HepG2 (cell line): Measurements from ENCODE around the gene RALBP1. TPM values are rescaled to one million over a fixed set of nuclear protein-coding genes. Genes with fewer than 3 reads are reported as not detected.

Experiments used
- ATAC-seq: fragments of 200-7000 bp; cut with Tn5 transposase; 3 replicates; pipeline ENCODE4 v1.9.1; 2020; ENCODE audit warnings: mild to moderate bottlenecking, moderate library complexity
- BruUV-seq: library from RNA; stranded (reverse); fragments of 400-500 nt; replicated peaks from 2 replicates; lab custom pipeline; 2021; lab: Mats Ljungman, UMichigan
- CTCF ChIA-PET: fragments of 300-600 bp; formaldehyde crosslinking; extraction: SDS; loops from one replicate; lab custom pipeline; 2021; ENCODE audit warnings: low total read pairs, inconsistent platforms, low intra/inter-chr PET ratio; lab: Yijun Ruan, JAX
- POLR2A ChIA-PET: fragments of 350-600 bp; sonication (Branson Sonifier 250); formaldehyde crosslinking; loops from one replicate; lab custom pipeline; 2020; ENCODE audit warnings: antibody characterized with exemption, inconsistent platforms; lab: Yijun Ruan, JAX
- DNase-seq: peaks from one replicate; pipeline ENCODE4 v3.0.0-alpha.2; 2015; ENCODE audit warnings: low spot score
- FAIRE-seq: peaks from 3 replicates; lab custom pipeline; 2011; peaks lifted over from hg19 to GRCh38; lab: Jason Lieb, UNC
- H2AFZ ChIP-seq: one replicate; pipeline ENCODE4 v1.6.1; 2011; ENCODE audit warnings: low read length, inconsistent platforms
- H3K27ac ChIP-seq: fragments of 300-600 bp; 3 replicates; pipeline ENCODE4 v1.8.0; 2011; ENCODE audit warnings: mixed run types, mild to moderate bottlenecking, mixed read lengths, low read length, inconsistent platforms; ENCODE audit not compliant: insufficient read depth; ENCODE audit errors: extremely low read length
- H3K27me3 ChIP-seq, 2 experiments: fragments of 200-600 bp in 1 of 2; 2 replicates in 1 of 2; 3 replicates in 1 of 2; pipeline versions ENCODE4 v1.6.0 to v1.8.0; 2011; ENCODE audit warnings: low read length in 2 of 2, mild to moderate bottlenecking in 2 of 2, moderate library complexity in 2 of 2, inconsistent platforms in 1 of 2; ENCODE audit not compliant: insufficient read depth in 2 of 2, control insufficient read depth in 1 of 2
- H3K36me3 ChIP-seq, 2 experiments: fragments of 200-600 bp in 1 of 2; replicated peaks in 1 of 2; 2 replicates in 1 of 2; 3 replicates in 1 of 2; pipeline versions ENCODE4 v1.5.1 to v1.8.0; 2011; ENCODE audit warnings: low read length in 2 of 2, inconsistent platforms in 1 of 2; ENCODE audit not compliant: insufficient read depth in 2 of 2, control insufficient read depth in 1 of 2
- H3K4me1 ChIP-seq: 2 replicates; pipeline ENCODE4 v1.5.1; 2012; ENCODE audit warnings: low read length, inconsistent platforms; ENCODE audit not compliant: insufficient read depth
- H3K4me2 ChIP-seq: 2 replicates; pipeline ENCODE4 v1.6.0; 2011; ENCODE audit warnings: low read depth, low read length, inconsistent platforms
- H3K4me3 ChIP-seq, 3 experiments: fragments of 200-600 bp in 1 of 3; sonication (generic), shearing (Covaris generic) in 1 of 3; replicated peaks in 1 of 3; 2 replicates each; pipeline ENCODE4 v1.5.1; 2011 to 2016; ENCODE audit warnings: low read length in 3 of 3, inconsistent platforms in 2 of 3, low read depth in 2 of 3, mild to moderate bottlenecking in 2 of 3, control low read depth in 1 of 3, mixed read lengths in 1 of 3; ENCODE audit not compliant: insufficient read depth in 1 of 3
- H3K79me2 ChIP-seq: one replicate; pipeline ENCODE4 v1.6.1; 2011; ENCODE audit warnings: low read length, inconsistent platforms; ENCODE audit not compliant: insufficient read depth
- H3K9ac ChIP-seq: 2 replicates; pipeline ENCODE4 v1.6.0; 2011; ENCODE audit warnings: mild to moderate bottlenecking, low read depth, low read length, inconsistent platforms; ENCODE audit not compliant: insufficient read depth
- H3K9me3 ChIP-seq: 2 replicates; pipeline ENCODE4 v1.5.1; 2012; ENCODE audit warnings: mild to moderate bottlenecking, low read length
- H4K20me1 ChIP-seq: 2 replicates; pipeline ENCODE4 v1.6.0; 2011; ENCODE audit warnings: inconsistent platforms, mild to moderate bottlenecking, low read length, moderate library complexity; ENCODE audit not compliant: insufficient read depth
- GRHL1 ChIP-seq: sonication (generic); formaldehyde crosslinking; conservative IDR thresholded peaks from 2 replicates; pipeline ENCODE4 v1.8.0; 2022; ENCODE audit warnings: missing genetic modification reagents
- KAT7 ChIP-seq: IDR thresholded peaks from 2 replicates; pipeline ENCODE4 v1.6.1; 2018; ENCODE audit warnings: borderline replicate concordance, missing compliant biosample characterization
- MAFF ChIP-seq: IDR thresholded peaks from 2 replicates; pipeline ENCODE4 v1.6.1; 2011; ENCODE audit warnings: low read depth, low read length, improper control_type of control experiment
- MAFK ChIP-seq, 2 experiments: IDR thresholded peaks in 1 of 2; conservative IDR thresholded peaks in 1 of 2; 2 replicates each; pipeline ENCODE4 v1.6.1; 2011; ENCODE audit warnings: improper control_type of control experiment in 2 of 2, low read length in 2 of 2
- MEIS1 ChIP-seq: sonication (generic); formaldehyde crosslinking; IDR thresholded peaks from 2 replicates; pipeline ENCODE4 v1.9.0; 2021; ENCODE audit warnings: mild to moderate bottlenecking, missing genetic modification reagents, moderate library complexity, borderline replicate concordance
- MNT ChIP-seq: fragments of 450-650 bp; IDR thresholded peaks from 2 replicates; pipeline ENCODE4 v1.6.1; 2016
- RARA ChIP-seq: IDR thresholded peaks from 2 replicates; pipeline ENCODE4 v1.6.1; 2016; ENCODE audit warnings: missing genetic modification reagents, missing compliant biosample characterization
- U2AF1 ChIP-seq: fragments of 200-400 bp; formaldehyde crosslinking; optimal IDR thresholded peaks from 2 replicates; pipeline ENCODE3; 2017; ENCODE audit warnings: mild to moderate bottlenecking, low read depth, low read length
- ZNF282 ChIP-seq: fragments of 450-650 bp; IDR thresholded peaks from 2 replicates; pipeline ENCODE4 v1.6.1; 2018; ENCODE audit not compliant: partially characterized antibody
- ZNF740 ChIP-seq: sonication (generic); formaldehyde crosslinking; IDR thresholded peaks from 2 replicates; pipeline ENCODE4 v1.4.0; 2020; ENCODE audit warnings: missing genetic modification reagents
- whole genome bisulfite sequencing: methylation state at CpG from one replicate; pipeline ENCODE4 v1.1.6; 2017; ENCODE audit warnings: low lambda C conversion rate; 5-methylcytosine and 5-hydroxymethylcytosine counted together
- in situ Hi-C: cut with HindIII; loops from 2 replicates; pipeline ENCODE4 v1.10.0; 2017; ENCODE audit warnings: low pct_unique_long_range_greater_than_20kb; ENCODE audit not compliant: extremely low pct_ligation_motif_present
- intact Hi-C: fragments of 100-400 bp; cut with micrococcal nuclease; formaldehyde crosslinking; loops from one replicate; pipeline ENCODE4 v1.10.0; 2022; ENCODE audit not compliant: unreplicated experiment
- polyA plus RNA-seq, 8 experiments: library from polyadenylated mRNA; depleted of rRNA in 3 of 8; stranded (reverse) in 7 of 8; unstranded in 1 of 8; fragments of >200 nt; fragmentation: Illumina TruSeq in 4 of 8; extraction: Trizol in 4 of 8; gene quantifications; 2 replicates each; pipeline versions ENCODE4 v1.2.1 to v1.2.3, GENCODE V29; 2011 to 2016; ENCODE audit warnings: low read depth in 4 of 8, missing spikeins in 1 of 8, mixed read lengths in 1 of 8; ENCODE audit not compliant: insufficient read depth in 1 of 8
- total RNA-seq, 5 experiments: library from RNA; depleted of rRNA; stranded (reverse); fragments of >200 nt; fragmentation: Illumina TruSeq; extraction: Trizol; gene quantifications; 2 replicates each; pipeline ENCODE4 v1.2.3, GENCODE V29; 2016; ENCODE audit warnings: low read depth in 1 of 5

Gene RALBP1
- total and polyA plus RNA-seq, 2 of the 13 experiments (the other 11 are each of a cell fraction or from before 2014, with no cell fraction given): 24.5 to 33.1 TPM

- TF ChIP-seq MNT: peak; percentile 85
- no peak for TF ChIP-seq GRHL1 (CRISPR knock-in tag)
- peak; percentile 42; the same call in 1 of the 2 replicates for TF ChIP-seq KAT7
- TF ChIP-seq ZNF740 (CRISPR knock-in tag): no peak
- TF ChIP-seq MEIS1 (CRISPR knock-in tag): no peak
Measured at GRCh38 chr18:9557250-9557943, 82.1 kb downstream of the RALBP1 start (continued).

GRCh38 chr18:9558387-9559064 lies 83.2 kb downstream of the RALBP1 start:
- ATAC-seq (no peak), DNase-seq (no peak), FAIRE-seq (no peak)
- Histone ChIP-seq H3K9ac (no peak overlapping the region), H3K4me2 (no peak overlapping the region), H3K4me1 (peaks cover 32% of the 10 kb centered on the region), H3K36me3 (peaks cover 13 to 74% of the 10 kb centered on the region in 2 experiments), H3K27ac (peak overlapping the region; percentile 62), H4K20me1 (no peaks in the 10 kb centered on the region), H3K27me3 (no peaks in the 10 kb centered on the region), H3K4me3 (no peak overlapping the region), H3K79me2 (no peaks in the 10 kb centered on the region), H3K9me3 (no peaks in the 10 kb centered on the region), H2AFZ (no peak overlapping the region)
- CTCF ChIA-PET: no interaction called here
- TF ChIP-seq ZNF282 (no peak), RARA (CRISPR knock-in tag) (peak; percentile 41; the same call in 1 of the 2 replicates), MAFK (conservative IDR thresholded peaks at IDR 0.05 in 1 of 2, IDR thresholded peaks at IDR 0.05 in 1 of 2; ENCODE audit: low read length in 2 of 2) (peak in 1 of 2 experiments; percentile 54; a peak in 2 of 4 replicates), U2AF1 (no peak), MAFF (peak; percentile 66)
- POLR2A ChIA-PET: no interaction called here
- in situ Hi-C loops (no loop called here), intact Hi-C loops (no loop called here)
- BruUV-seq: no TSS peak
- 82% methylated on average over 4 of the region's 4 CpGs for WGBS
